Measurements from ENCODE around the gene CNOT6.

- TF ChIP-seq CTCF (IDR thresholded peaks at IDR 0.05), result no peak
- no peak for TF ChIP-seq ZFX (IDR thresholded peaks at IDR 0.05; ENCODE audit: borderline replicate concordance)
Observed at GRCh38 chr5:180553530-180553929, 59.4 kb downstream of the CNOT6 start.
